ENCODE results near the gene TOE1.

GRCh38 chr1:45354838-45355237, 14.9 kb downstream of the TOE1 start:
- no peak for TF ChIP-seq CTCF (IDR thresholded peaks at IDR 0.05)
- no peak for TF ChIP-seq POLR2A (IDR thresholded peaks at IDR 0.05)

Measured in body of pancreas (tissue), 4 donors.